Stimulated activated CD4-positive, alpha-beta T cell treated with anti-CD3 and anti-CD28 coated beads, Interleukin-4, amount 100 ng/mL, for 48 hours (primary cell): Measurements from ENCODE around the gene AKAP7.
"Not testable (repeated sequence)": the region's sequence is repeated elsewhere in the genome, so short reads cannot be mapped to it uniquely, and the experiment has no call there.

Experiments used
- DNase-seq, 2 donors: peaks; one replicate each; pipeline ENCODE4 v3.0.0-alpha.2; 2020; ENCODE audit warnings: low read depth in 2 of 2

Gene AKAP7

GRCh38 chr6:131135244-131136020 is at the start of gene AKAP7:
Gene AKAP7, plus strand, starts transcription at chr6:131135467. Its CDS starts 297 bp downstream, at chr6:131135764.
- peak; percentile 51 to 54 for DNase-seq

GRCh38 chr6:131090339-131090738 is 44.9 kb upstream of the AKAP7 start:
- not testable (repeated sequence) for DNase-seq

- DNase-seq, result not testable (repeated sequence)
These were observed 43.3 kb upstream of the AKAP7 start for GRCh38 chr6:131091944-131092343.

GRCh38 chr6:131093334-131093733 is 41.9 kb upstream of the AKAP7 start:
- DNase-seq, result no peak

GRCh38 chr6:131096786-131097185 is 38.5 kb upstream of the AKAP7 start:
- DNase-seq, result no peak

- no peak for DNase-seq
These were observed 33.2 kb upstream of the AKAP7 start for GRCh38 chr6:131101911-131102680.

- DNase-seq, result no peak
These were observed 32.0 kb upstream of the AKAP7 start for GRCh38 chr6:131103296-131103695.

GRCh38 chr6:131103901-131104300 is 31.4 kb upstream of the AKAP7 start:
- DNase-seq, result no peak

- DNase-seq, result no peak
These were observed 28.1 kb upstream of the AKAP7 start for GRCh38 chr6:131107151-131107550.

- no peak for DNase-seq
These were observed 23.0 kb upstream of the AKAP7 start for GRCh38 chr6:131112249-131112648.

- DNase-seq, result no peak
These were observed 19.6 kb upstream of the AKAP7 start for GRCh38 chr6:131115651-131116050.

- no peak for DNase-seq
These were observed 18.9 kb upstream of the AKAP7 start for GRCh38 chr6:131116321-131116720.

- DNase-seq, result no peak
These were observed 18.4 kb upstream of the AKAP7 start for GRCh38 chr6:131116755-131117360.

- DNase-seq, result no peak
These were observed 17.4 kb upstream of the AKAP7 start for GRCh38 chr6:131117878-131118277.

- no peak for DNase-seq
These were observed 13.3 kb upstream of the AKAP7 start for GRCh38 chr6:131122007-131122406.

GRCh38 chr6:131122516-131122915 is 12.8 kb upstream of the AKAP7 start:
- no peak for DNase-seq

- DNase-seq, result no peak
These were observed 10.8 kb upstream of the AKAP7 start for GRCh38 chr6:131124336-131125071.

GRCh38 chr6:131125431-131125830 is 9.8 kb upstream of the AKAP7 start:
- DNase-seq, result no peak

GRCh38 chr6:131129689-131130553 is 5.3 kb upstream of the AKAP7 start:
- DNase-seq, result no peak

GRCh38 chr6:131130554-131130940 is 4.7 kb upstream of the AKAP7 start:
- no peak for DNase-seq

GRCh38 chr6:131132360-131132759 is 2.9 kb upstream of the AKAP7 start:
- no peak for DNase-seq
